Measurements from ENCODE around the gene CGB1.

Gene CGB1

DNA sequence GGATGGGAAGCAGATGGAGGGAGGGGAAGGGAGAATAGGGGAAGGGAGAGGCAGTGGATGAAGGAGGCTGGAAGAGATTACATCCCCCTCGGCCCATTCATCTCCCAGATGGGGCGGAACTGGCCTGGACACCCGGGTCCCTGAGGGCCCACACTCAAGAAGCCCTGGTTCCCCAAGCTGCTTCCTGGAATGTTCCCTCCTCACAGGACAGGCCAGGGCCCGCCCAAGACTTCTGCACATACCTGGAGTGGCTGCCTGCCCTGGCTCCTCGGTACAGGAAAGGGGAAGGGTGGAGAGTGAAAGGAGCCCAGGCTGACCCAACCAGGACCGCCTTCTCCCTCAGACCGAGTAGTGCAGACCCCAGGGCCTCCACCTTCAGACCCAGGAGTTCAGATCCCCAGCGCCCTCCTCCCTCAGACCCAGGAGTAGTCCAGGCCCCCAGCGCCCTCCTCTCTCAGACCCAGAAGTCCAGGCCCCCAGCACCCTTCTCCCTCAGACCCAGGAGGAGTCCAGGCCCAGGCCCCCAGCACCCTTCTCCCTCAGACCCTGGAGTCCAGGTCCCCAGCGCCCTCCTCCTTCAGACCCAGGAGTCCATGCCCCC, 27.4 kb upstream of the CGB1 start:
- Histone ChIP-seq H3K27ac (ENCODE audit: low read length) (no peak overlapping the region), H3K27me3 (ENCODE audit: insufficient read depth, low read length, poor library complexity) (peaks cover 10% of the 10 kb centered on the region), H3K9me3 (ENCODE audit: insufficient read depth, low read length, severe bottlenecking) (no peaks in the 10 kb centered on the region), H3K4me3 (ENCODE audit: low read depth in 1 of 2, low read length in 2 of 2) (no peak overlapping the region), H3K79me2 (ENCODE audit: insufficient read depth, low read length) (no peaks in the 10 kb centered on the region), H3K36me3 (ENCODE audit: insufficient read depth, low read length) (no peaks in the 10 kb centered on the region), H4K20me1 (ENCODE audit: insufficient read depth, low read length) (no peaks in the 10 kb centered on the region), H3K9ac (ENCODE audit: low read depth, low read length) (no peak overlapping the region), H3K4me2 (ENCODE audit: insufficient read depth, low read length) (no peak overlapping the region), H2AFZ (ENCODE audit: low read depth, low read length) (no peak overlapping the region), H3K4me1 (ENCODE audit: insufficient read depth, low read length) (no peaks in the 10 kb centered on the region)
- DNase-seq (no peak), ATAC-seq (ENCODE audit: insufficient read depth, low read depth) (no peak)
- TF ChIP-seq CTCF (IDR thresholded peaks at IDR 0.05; ENCODE audit: borderline replicate concordance, extremely low read depth, low read length, poor library complexity, severe bottlenecking), result no peak
- TF ChIP-seq EZH2 (IDR thresholded peaks at IDR 0.05; ENCODE audit: borderline replicate concordance, low read depth, low read length, severe bottlenecking), result no peak

DNA sequence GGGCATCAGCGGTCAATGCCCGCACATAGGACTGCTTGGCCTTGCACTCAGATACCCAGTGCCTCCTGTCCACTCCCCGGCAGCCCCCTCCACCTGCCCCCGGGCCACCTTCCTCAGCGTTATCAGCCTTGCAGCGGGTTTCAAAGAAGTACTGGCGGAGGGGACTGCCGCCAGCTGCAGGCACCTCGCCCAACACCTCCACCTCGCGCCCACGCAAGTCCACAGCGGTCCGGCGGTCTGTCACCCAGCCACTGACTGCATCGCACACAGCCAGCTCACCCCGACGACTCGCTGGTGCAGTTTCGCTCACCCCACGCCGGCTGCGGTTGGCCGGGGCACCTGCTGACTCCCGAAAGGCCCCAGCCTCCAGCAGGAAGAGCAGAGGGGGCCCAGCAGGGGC, 24.8 kb upstream of the CGB1 start:
- H3K9ac ChIP-seq (ENCODE audit: low read depth, low read length), result no peak overlapping the region
- no peak for TF ChIP-seq EZH2 (IDR thresholded peaks at IDR 0.05; ENCODE audit: borderline replicate concordance, low read depth, low read length, severe bottlenecking)
- TF ChIP-seq CTCF (IDR thresholded peaks at IDR 0.05; ENCODE audit: borderline replicate concordance, extremely low read depth, low read length, poor library complexity, severe bottlenecking), result no peak
- H3K4me2 ChIP-seq (ENCODE audit: insufficient read depth, low read length), result no peak overlapping the region
- no peak for DNase-seq
- H3K27ac ChIP-seq (ENCODE audit: low read length), result no peak overlapping the region
- H4K20me1 ChIP-seq (ENCODE audit: insufficient read depth, low read length), result no peaks in the 10 kb centered on the region
- no peaks in the 10 kb centered on the region for H3K9me3 ChIP-seq (ENCODE audit: insufficient read depth, low read length, severe bottlenecking)
- no peaks in the 10 kb centered on the region for H3K4me1 ChIP-seq (ENCODE audit: insufficient read depth, low read length)
- no peak for ATAC-seq (ENCODE audit: insufficient read depth, low read depth)
- no peaks in the 10 kb centered on the region for H3K79me2 ChIP-seq (ENCODE audit: insufficient read depth, low read length)
- no peak overlapping the region for H3K4me3 ChIP-seq (ENCODE audit: low read depth in 1 of 2, low read length in 2 of 2)
- H2AFZ ChIP-seq (ENCODE audit: low read depth, low read length), result no peak overlapping the region
- no peaks in the 10 kb centered on the region for H3K36me3 ChIP-seq (ENCODE audit: insufficient read depth, low read length)
- peaks cover 10% of the 10 kb centered on the region for H3K27me3 ChIP-seq (ENCODE audit: insufficient read depth, low read length, poor library complexity)

DNA sequence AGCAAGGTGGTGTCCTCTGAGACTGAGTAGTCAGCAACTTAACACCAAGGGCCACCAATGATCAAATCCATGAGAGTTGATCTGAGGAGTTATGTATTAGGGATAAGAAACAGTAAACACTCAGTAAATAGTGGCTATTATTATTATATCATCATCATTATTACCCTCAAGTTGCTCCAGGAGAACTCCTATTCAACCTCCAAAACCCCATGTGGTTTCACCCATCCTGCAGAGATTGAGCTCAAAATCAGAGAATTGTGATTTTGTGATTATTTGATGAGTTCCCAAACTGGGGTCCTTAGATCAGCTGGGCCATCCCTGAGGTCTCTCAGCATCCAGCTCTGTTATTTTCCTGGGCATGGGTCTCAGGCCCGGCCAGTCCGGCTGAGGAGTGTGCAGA, 24.3 kb upstream of the CGB1 start:
- H3K4me1 ChIP-seq (ENCODE audit: insufficient read depth, low read length), result no peaks in the 10 kb centered on the region
- H3K9ac ChIP-seq (ENCODE audit: low read depth, low read length), result no peak overlapping the region
- H3K4me3 ChIP-seq (ENCODE audit: low read depth in 1 of 2, low read length in 2 of 2), result no peak overlapping the region
- no peak overlapping the region for H3K27ac ChIP-seq (ENCODE audit: low read length)
- H3K9me3 ChIP-seq (ENCODE audit: insufficient read depth, low read length, severe bottlenecking), result no peaks in the 10 kb centered on the region
- no peak overlapping the region for H3K4me2 ChIP-seq (ENCODE audit: insufficient read depth, low read length)
- DNase-seq, result no peak
- no peaks in the 10 kb centered on the region for H4K20me1 ChIP-seq (ENCODE audit: insufficient read depth, low read length)
- TF ChIP-seq CTCF (IDR thresholded peaks at IDR 0.05; ENCODE audit: borderline replicate concordance, extremely low read depth, low read length, poor library complexity, severe bottlenecking) (no peak), EZH2 (IDR thresholded peaks at IDR 0.05; ENCODE audit: borderline replicate concordance, low read depth, low read length, severe bottlenecking) (no peak)
- H3K79me2 ChIP-seq (ENCODE audit: insufficient read depth, low read length), result no peaks in the 10 kb centered on the region
- H3K36me3 ChIP-seq (ENCODE audit: insufficient read depth, low read length), result no peaks in the 10 kb centered on the region
- peaks cover 9% of the 10 kb centered on the region for H3K27me3 ChIP-seq (ENCODE audit: insufficient read depth, low read length, poor library complexity)
- ATAC-seq (ENCODE audit: insufficient read depth, low read depth), result no peak
- H2AFZ ChIP-seq (ENCODE audit: low read depth, low read length), result no peak overlapping the region

DNA sequence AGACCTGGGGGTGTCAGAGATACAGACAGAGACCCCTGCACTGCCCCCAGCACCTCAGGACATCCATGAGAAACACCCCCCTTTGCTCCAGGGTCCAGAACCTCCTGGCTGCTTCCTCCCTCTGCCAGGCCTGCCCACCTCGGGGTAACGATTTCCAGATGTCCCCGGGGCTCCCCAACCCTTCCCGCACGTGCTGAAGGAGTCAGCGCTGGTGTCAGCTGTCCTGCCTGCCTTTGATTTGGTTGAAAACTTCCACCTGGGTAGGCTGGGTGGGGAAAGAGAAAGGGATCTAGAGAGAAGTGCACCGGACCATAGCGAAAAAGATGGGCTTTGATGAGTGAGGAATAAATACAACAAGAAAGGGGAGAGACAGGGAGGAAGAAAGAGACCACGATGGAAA, 22.4 kb upstream of the CGB1 start:
- no peak for TF ChIP-seq CTCF (IDR thresholded peaks at IDR 0.05; ENCODE audit: borderline replicate concordance, extremely low read depth, low read length, poor library complexity, severe bottlenecking)
- no peak for TF ChIP-seq EZH2 (IDR thresholded peaks at IDR 0.05; ENCODE audit: borderline replicate concordance, low read depth, low read length, severe bottlenecking)
- Histone ChIP-seq H3K27ac (ENCODE audit: low read length) (no peak overlapping the region), H3K79me2 (ENCODE audit: insufficient read depth, low read length) (no peaks in the 10 kb centered on the region), H2AFZ (ENCODE audit: low read depth, low read length) (no peak overlapping the region), H3K9ac (ENCODE audit: low read depth, low read length) (no peak overlapping the region), H3K4me3 (ENCODE audit: low read depth in 1 of 2, low read length in 2 of 2) (no peak overlapping the region), H3K4me1 (ENCODE audit: insufficient read depth, low read length) (no peaks in the 10 kb centered on the region), H3K9me3 (ENCODE audit: insufficient read depth, low read length, severe bottlenecking) (no peaks in the 10 kb centered on the region), H3K4me2 (ENCODE audit: insufficient read depth, low read length) (no peak overlapping the region), H3K27me3 (ENCODE audit: insufficient read depth, low read length, poor library complexity) (peaks cover 4% of the 10 kb centered on the region), H4K20me1 (ENCODE audit: insufficient read depth, low read length) (no peaks in the 10 kb centered on the region), H3K36me3 (ENCODE audit: insufficient read depth, low read length) (no peaks in the 10 kb centered on the region)
- DNase-seq (no peak), ATAC-seq (ENCODE audit: insufficient read depth, low read depth) (no peak)

All from DND-41 (cell line).